ENCODE measurements around the gene TBPL1. TPM values are rescaled to one million over a fixed set of nuclear protein-coding genes. Genes with fewer than 3 reads are reported as not detected.
"Not testable (repeated sequence)": the region's sequence is repeated elsewhere in the genome, so short reads cannot be mapped to it uniquely, and the experiment has no call there.

The TBPL1 gene
- total RNA-seq, 4 donors from 2014 or later: 4.8 to 14.9 (median 6.6) TPM

DNA sequence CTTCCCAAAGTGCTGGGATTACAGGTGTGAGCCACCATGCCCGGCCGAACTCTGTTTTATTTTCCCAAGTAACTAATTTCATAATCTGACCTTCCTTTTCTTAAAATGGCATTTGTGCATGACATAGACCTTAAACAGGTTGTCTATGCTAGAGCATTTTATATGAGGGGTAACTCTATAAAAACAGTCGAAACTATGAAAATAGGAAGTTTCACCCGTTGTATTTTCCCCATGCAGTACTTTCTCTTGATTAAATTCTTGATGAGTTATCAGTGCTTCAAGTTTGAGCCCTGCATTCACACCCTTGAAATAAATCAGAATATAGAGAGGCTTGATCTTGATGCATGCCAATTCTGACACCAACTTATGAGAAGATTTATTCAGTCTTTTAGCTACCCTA, 11.7 kb downstream of the TBPL1 start:
- TF ChIP-seq EP300 (IDR thresholded peaks at IDR 0.05) (no peak), POLR2A (IDR thresholded peaks at IDR 0.05) (no peak)
- TF ChIP-seq, protein P1, sequence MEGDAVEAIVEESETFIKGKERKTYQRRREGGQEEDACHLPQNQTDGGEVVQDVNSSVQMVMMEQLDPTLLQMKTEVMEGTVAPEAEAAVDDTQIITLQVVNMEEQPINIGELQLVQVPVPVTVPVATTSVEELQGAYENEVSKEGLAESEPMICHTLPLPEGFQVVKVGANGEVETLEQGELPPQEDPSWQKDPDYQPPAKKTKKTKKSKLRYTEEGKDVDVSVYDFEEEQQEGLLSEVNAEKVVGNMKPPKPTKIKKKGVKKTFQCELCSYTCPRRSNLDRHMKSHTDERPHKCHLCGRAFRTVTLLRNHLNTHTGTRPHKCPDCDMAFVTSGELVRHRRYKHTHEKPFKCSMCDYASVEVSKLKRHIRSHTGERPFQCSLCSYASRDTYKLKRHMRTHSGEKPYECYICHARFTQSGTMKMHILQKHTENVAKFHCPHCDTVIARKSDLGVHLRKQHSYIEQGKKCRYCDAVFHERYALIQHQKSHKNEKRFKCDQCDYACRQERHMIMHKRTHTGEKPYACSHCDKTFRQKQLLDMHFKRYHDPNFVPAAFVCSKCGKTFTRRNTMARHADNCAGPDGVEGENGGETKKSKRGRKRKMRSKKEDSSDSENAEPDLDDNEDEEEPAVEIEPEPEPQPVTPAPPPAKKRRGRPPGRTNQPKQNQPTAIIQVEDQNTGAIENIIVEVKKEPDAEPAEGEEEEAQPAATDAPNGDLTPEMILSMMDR (IDR thresholded peaks at IDR 0.05): no peak
- Histone ChIP-seq H3K4me3 (no peak overlapping the region), H3K27me3 (no peaks in the 10 kb centered on the region), H3K9me3 (no peaks in the 10 kb centered on the region), H3K27ac (no peak overlapping the region), H3K36me3 (no peaks in the 10 kb centered on the region), H3K4me1 (peaks cover 0 to 29% (median 6%) of the 10 kb centered on the region in 4 donors)
- whole genome bisulfite sequencing, 2 donors: 93 to 97% methylated on average over 4 of the region's 4 CpGs
- no peak for DNase-seq (ENCODE audit: low spot score in 2 of 2)

DNA sequence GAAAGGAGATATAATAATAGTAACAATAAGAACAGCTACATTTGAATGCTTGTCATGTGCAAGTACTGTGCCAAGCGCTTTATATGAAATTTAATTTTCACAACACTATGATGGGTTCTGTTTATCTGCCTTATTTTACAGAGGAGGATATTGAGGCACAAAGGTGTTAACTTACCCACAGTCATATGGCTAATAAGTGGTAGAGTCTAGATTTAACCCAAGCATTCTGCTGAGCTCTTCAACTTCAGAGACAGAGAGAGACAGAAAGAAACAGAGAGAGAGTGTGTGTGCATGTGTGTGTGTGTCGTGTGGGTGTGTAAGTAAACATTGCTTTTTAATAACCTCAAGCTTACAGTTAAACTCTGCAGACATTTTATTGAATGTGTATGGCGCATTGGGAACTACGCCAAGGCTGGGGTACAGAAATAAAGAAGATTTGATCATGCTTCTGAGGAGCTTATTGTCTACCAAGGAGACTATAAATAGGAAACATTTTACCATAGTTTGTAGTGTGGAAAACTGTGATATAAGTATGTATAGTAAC, 12.9 kb downstream of the TBPL1 start:
- H3K4me3 ChIP-seq: no peak overlapping the region
- H3K9me3 ChIP-seq: no peaks in the 10 kb centered on the region
- no peak for DNase-seq (ENCODE audit: low spot score in 2 of 2)
- H3K4me1 ChIP-seq: peaks cover 0 to 29% (median 6%) of the 10 kb centered on the region in 4 donors
- no peaks in the 10 kb centered on the region for H3K36me3 ChIP-seq
- 62 to 69% methylated on average over 4 of the region's 4 CpGs for WGBS, 2 donors
- H3K27me3 ChIP-seq: no peaks in the 10 kb centered on the region
- H3K27ac ChIP-seq: no peak overlapping the region
- TF ChIP-seq EP300 (IDR thresholded peaks at IDR 0.05) (no peak), POLR2A (IDR thresholded peaks at IDR 0.05) (no peak)
- TF ChIP-seq, protein P1 (IDR thresholded peaks at IDR 0.05): no peak

DNA sequence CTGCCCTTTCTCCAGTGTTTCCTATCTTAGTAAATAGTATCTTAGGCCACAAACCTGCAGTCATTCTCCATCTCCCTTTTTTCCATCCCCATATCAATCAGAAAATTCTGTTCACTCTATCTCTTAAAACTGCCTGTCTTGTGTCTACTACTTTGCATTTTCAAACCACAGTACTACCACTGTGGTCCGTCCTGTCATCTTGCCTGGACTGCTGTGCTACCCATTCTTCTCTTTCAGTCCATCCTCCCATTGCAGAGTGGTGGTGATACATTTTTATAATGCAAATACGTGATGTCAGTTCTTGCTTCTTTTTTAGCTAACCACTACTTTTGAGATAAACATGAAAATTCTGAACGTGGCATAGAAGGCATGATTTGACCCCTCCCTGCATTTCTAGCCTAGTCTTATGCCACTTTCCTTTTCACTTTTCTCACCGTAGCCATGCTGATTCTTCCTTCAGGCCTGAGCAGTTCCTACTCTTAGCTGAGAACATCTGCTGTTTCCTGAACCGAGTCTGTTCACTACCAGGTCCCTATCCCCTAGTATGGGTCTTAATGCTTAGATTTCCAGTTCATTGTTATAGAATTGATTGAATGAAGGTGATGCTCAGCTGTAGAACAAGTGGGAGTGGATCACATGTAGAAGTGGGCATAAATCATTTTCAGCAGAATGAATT, 13.8 kb downstream of the TBPL1 start:
- TF ChIP-seq EP300 (IDR thresholded peaks at IDR 0.05) (no peak), POLR2A (IDR thresholded peaks at IDR 0.05) (no peak)
- TF ChIP-seq, protein P1 (IDR thresholded peaks at IDR 0.05): no peak
- H3K9me3 ChIP-seq: no peaks in the 10 kb centered on the region
- H3K4me3 ChIP-seq: no peak overlapping the region
- no peaks in the 10 kb centered on the region for H3K36me3 ChIP-seq
- H3K4me1 ChIP-seq: peaks cover 0 to 30% (median 6%) of the 10 kb centered on the region in 4 donors
- WGBS, 2 donors: 74 to 78% methylated on average over 5 of the region's 5 CpGs
- no peak overlapping the region for H3K27ac ChIP-seq
- no peaks in the 10 kb centered on the region for H3K27me3 ChIP-seq
- DNase-seq (ENCODE audit: low spot score in 2 of 2): no peak

DNA sequence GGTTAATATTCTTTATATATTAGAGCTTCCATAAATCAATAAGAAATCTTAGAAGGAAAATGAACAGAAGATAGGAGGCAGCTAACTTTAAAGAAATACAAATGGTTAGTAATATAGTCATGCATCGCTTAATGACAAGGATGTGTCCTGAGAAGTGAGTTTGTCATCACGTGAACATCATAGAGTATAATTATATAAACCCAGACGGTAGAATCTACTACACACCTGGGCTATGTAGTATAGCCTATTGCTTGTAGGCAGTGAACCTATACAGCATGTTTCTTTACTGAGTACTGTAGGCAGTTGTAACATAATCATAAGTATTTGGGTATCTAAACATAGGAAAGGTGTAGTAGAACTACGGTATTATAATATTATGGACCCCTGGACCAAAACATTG, 14.3 kb downstream of the TBPL1 start:
- DNase-seq (ENCODE audit: low spot score in 2 of 2): no peak
- Histone ChIP-seq H3K4me3 (no peak overlapping the region), H3K27me3 (no peaks in the 10 kb centered on the region), H3K9me3 (no peaks in the 10 kb centered on the region), H3K27ac (no peak overlapping the region), H3K36me3 (no peaks in the 10 kb centered on the region), H3K4me1 (peaks cover 0 to 36% (median 6%) of the 10 kb centered on the region in 4 donors)
- 94 to 95% methylated on average over 4 of the region's 4 CpGs for WGBS, 2 donors
- TF ChIP-seq POLR2A (IDR thresholded peaks at IDR 0.05): no peak
- TF ChIP-seq, protein P1 (IDR thresholded peaks at IDR 0.05): no peak
- TF ChIP-seq EP300 (IDR thresholded peaks at IDR 0.05): no peak

DNA sequence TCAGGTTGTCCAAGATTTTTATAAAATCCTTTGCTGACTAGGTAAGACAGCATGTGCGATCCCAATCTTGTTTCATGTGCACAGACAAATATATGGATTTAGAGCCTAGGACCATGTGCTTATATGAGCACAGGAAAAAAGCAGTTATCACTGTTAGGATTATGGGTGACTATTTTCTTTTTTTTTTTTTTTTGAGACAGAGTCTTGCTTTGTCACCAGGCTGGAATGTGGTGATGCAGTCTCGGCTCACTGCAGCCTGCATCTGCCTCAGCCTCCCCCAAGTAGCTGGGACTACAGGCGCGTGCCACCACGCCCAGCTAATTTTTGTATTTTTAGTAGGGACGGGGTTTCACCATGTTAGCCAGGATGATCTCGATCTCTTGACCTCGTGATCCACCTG, 14.8 kb downstream of the TBPL1 start:
- not testable (repeated sequence) for H3K27ac ChIP-seq; H3K9me3 ChIP-seq; H3K4me3 ChIP-seq; DNase-seq (ENCODE audit: low spot score in 2 of 2); H3K27me3 ChIP-seq; H3K36me3 ChIP-seq
- WGBS, 2 donors: 88% methylated on average over 8 of the region's 8 CpGs
- peaks cover 0 to 33% (median 6%) of the 10 kb centered on the region in 4 donors for H3K4me1 ChIP-seq

Data from tibial nerve (tissue), 4 donors.